Endothelial cell of umbilical vein (primary cell): ENCODE measurements around the gene PPP1R12A. TPM values are rescaled to one million over a fixed set of nuclear protein-coding genes. Genes with fewer than 3 reads are reported as not detected.

ENCODE experiments used
- BruUV-seq: library from RNA; stranded (reverse); fragments of 400-500 nt; replicated peaks from 2 replicates; lab custom pipeline; 2021; lab: Mats Ljungman, UMichigan
- CTCF ChIA-PET: fragments of 300-600, 350-600 bp; sonication (Branson Sonifier 250); formaldehyde crosslinking; loops from one replicate; lab custom pipeline; 2021; ENCODE audit warnings: antibody characterized with exemption, inconsistent platforms; lab: Charles Lee
- POLR2A ChIA-PET: fragments of 300-600, 350-600 bp; sonication (Branson Sonifier 250); formaldehyde crosslinking; loops from one replicate; lab custom pipeline; 2021; ENCODE audit warnings: antibody characterized with exemption, inconsistent platforms; lab: Charles Lee
- DNase-seq: peaks from one replicate; pipeline ENCODE4 v3.0.0-alpha.2; 2011; ENCODE audit warnings: low read depth, low spot score
- FAIRE-seq: peaks from 2 replicates; lab custom pipeline; 2011; peaks lifted over from hg19 to GRCh38; lab: Jason Lieb, UNC
- H2AFZ ChIP-seq: 2 replicates; pipeline ENCODE4 v1.6.0; 2012; ENCODE audit warnings: low read depth, low read length, control low read depth, inconsistent platforms
- H3K27ac ChIP-seq: 2 replicates; pipeline ENCODE4 v1.5.1; 2011; ENCODE audit warnings: low read depth, mild to moderate bottlenecking, control low read depth, low read length, moderate library complexity; ENCODE audit not compliant: insufficient read depth
- H3K27me3 ChIP-seq, 2 experiments: 2 replicates each; pipeline versions ENCODE4 v1.6.0 to v1.6.1; 2011; ENCODE audit warnings: low read length in 2 of 2, mixed read lengths in 1 of 2; ENCODE audit not compliant: control insufficient read depth in 2 of 2, insufficient read depth in 2 of 2
- H3K36me3 ChIP-seq, 2 experiments: 2 replicates in 1 of 2; 3 replicates in 1 of 2; pipeline ENCODE4 v1.5.1; 2011; ENCODE audit warnings: low read length in 2 of 2, mild to moderate bottlenecking in 1 of 2, moderate library complexity in 1 of 2; ENCODE audit not compliant: control insufficient read depth in 2 of 2, insufficient read depth in 2 of 2; ENCODE audit errors: extremely low read depth in 1 of 2
- H3K4me1 ChIP-seq: 3 replicates; pipeline ENCODE4 v1.5.1; 2011; ENCODE audit warnings: mild to moderate bottlenecking, low read length; ENCODE audit not compliant: control insufficient read depth, insufficient read depth; ENCODE audit errors: extremely low read depth
- H3K4me2 ChIP-seq: 2 replicates; pipeline ENCODE4 v1.6.1; 2011; ENCODE audit warnings: low read length, control low read depth, mixed read lengths; ENCODE audit not compliant: insufficient read depth
- H3K4me3 ChIP-seq, 3 experiments: fragments of 200-600 bp in 1 of 3; sonication (generic), shearing (Covaris generic) in 1 of 3; replicated peaks in 1 of 3; 2 replicates each; pipeline ENCODE4 v1.5.1; 2011 to 2016; ENCODE audit warnings: control low read depth in 3 of 3, low read length in 3 of 3, mild to moderate bottlenecking in 2 of 3, inconsistent platforms in 1 of 3, low read depth in 1 of 3, moderate library complexity in 1 of 3; ENCODE audit not compliant: insufficient read depth in 1 of 3
- H3K79me2 ChIP-seq: 2 replicates; pipeline ENCODE4 v1.6.0; 2012; ENCODE audit warnings: low read length, inconsistent platforms; ENCODE audit not compliant: control insufficient read depth, insufficient read depth
- H3K9ac ChIP-seq: replicated peaks from 2 replicates; pipeline ENCODE3; 2011; ENCODE audit warnings: low read length, control low read depth; ENCODE audit not compliant: insufficient read depth; ENCODE audit errors: extremely low read depth
- H3K9me1 ChIP-seq: replicated peaks from 3 replicates; pipeline ENCODE4 v1.6.0; 2011; ENCODE audit warnings: mild to moderate bottlenecking, low read length; ENCODE audit not compliant: control insufficient read depth, insufficient read depth; ENCODE audit errors: extremely low read depth
- H3K9me3 ChIP-seq: replicated peaks from 2 replicates; pipeline ENCODE4 v1.5.1; 2012; ENCODE audit warnings: low read length, inconsistent platforms; ENCODE audit not compliant: control insufficient read depth, insufficient read depth
- H4K20me1 ChIP-seq: replicated peaks from 2 replicates; pipeline ENCODE3; 2011; ENCODE audit warnings: mild to moderate bottlenecking, low read length; ENCODE audit not compliant: control insufficient read depth, insufficient read depth; ENCODE audit errors: extremely low read depth
- EZH2 ChIP-seq: IDR thresholded peaks from 2 replicates; pipeline ENCODE4 v1.6.1; 2012; ENCODE audit warnings: borderline replicate concordance, low read depth, mild to moderate bottlenecking, moderate library complexity, low read length, inconsistent platforms; ENCODE audit not compliant: severe bottlenecking
- FOS ChIP-seq: IDR thresholded peaks from 2 replicates; pipeline ENCODE4 v1.6.1; 2011; ENCODE audit warnings: mild to moderate bottlenecking, low read length, moderate library complexity, borderline replicate concordance; ENCODE audit not compliant: insufficient read depth
- GATA2 ChIP-seq: IDR thresholded peaks from 2 replicates; pipeline ENCODE4 v1.7.0; 2011; ENCODE audit warnings: low read depth, mild to moderate bottlenecking, moderate library complexity, mixed read lengths, low read length; ENCODE audit not compliant: insufficient read length, insufficient read depth
- JUN ChIP-seq: IDR thresholded peaks from 2 replicates; pipeline ENCODE4 v1.6.1; 2011; ENCODE audit warnings: borderline replicate concordance, low read depth; ENCODE audit not compliant: insufficient read length, insufficient read depth
- MYC ChIP-seq: IDR thresholded peaks from one replicate; pipeline ENCODE4 v1.6.1; 2011; ENCODE audit warnings: mild to moderate bottlenecking, low read depth, low read length
- POLR2A ChIP-seq: IDR thresholded peaks from 2 replicates; pipeline ENCODE4 v1.6.1; 2012; ENCODE audit warnings: low read depth, mild to moderate bottlenecking, control low read depth, low read length
- POLR2AphosphoS5 ChIP-seq: IDR thresholded peaks from 2 replicates; pipeline ENCODE4 v1.6.1; 2012; ENCODE audit warnings: low read depth, mild to moderate bottlenecking, control low read depth, low read length, moderate library complexity; ENCODE audit not compliant: insufficient read depth
- dilution Hi-C: fragments of 300-500 bp; cut with MboI; formaldehyde crosslinking; loops from one replicate; pipeline ENCODE4 v1.15.0; 2019; ENCODE audit warnings: low sequenced_read_pairs; ENCODE audit not compliant: extremely low pct_ligation_motif_present
- intact Hi-C: fragments of 100-400 bp; cut with micrococcal nuclease; formaldehyde crosslinking; loops from one replicate; pipeline ENCODE4 v1.10.0; 2022
- polyA plus RNA-seq, 4 experiments: library from polyadenylated mRNA; depleted of rRNA in 3 of 4; stranded (reverse) in 3 of 4; unstranded in 1 of 4; fragments of >200 nt; gene quantifications; 2 replicates each; pipeline versions ENCODE4 v1.2.1 to v1.2.3, GENCODE V29; 2011 to 2012; ENCODE audit warnings: missing spikeins in 1 of 4
- total RNA-seq: library from RNA; stranded (reverse); gene quantifications from 2 replicates; pipeline ENCODE4 v1.2.3, GENCODE V29; 2021
- TF ChIP-seq, protein P1 (sequence below): IDR thresholded peaks from 2 replicates; pipeline ENCODE4 v1.6.1; 2011; ENCODE audit not compliant: insufficient read depth, insufficient read length
- TF ChIP-seq, protein P2 (sequence below), 2 donors: IDR thresholded peaks; 1 replicate in 1 of 2; 2 replicates in 1 of 2; pipeline ENCODE4 v1.5.1; 2011; ENCODE audit warnings: low read length in 2 of 2, mild to moderate bottlenecking in 2 of 2, moderate library complexity in 2 of 2, control low read depth in 1 of 2, inconsistent platforms in 1 of 2, low read depth in 1 of 2; ENCODE audit not compliant: insufficient read depth in 1 of 2; ENCODE audit errors: extremely low read depth in 1 of 2

The PPP1R12A gene
- total and polyA plus RNA-seq, 2 donors (not counting 3 experiments of a cell fraction or from before 2014, with no cell fraction given), result 12.9 to 83.9 TPM

DNA sequence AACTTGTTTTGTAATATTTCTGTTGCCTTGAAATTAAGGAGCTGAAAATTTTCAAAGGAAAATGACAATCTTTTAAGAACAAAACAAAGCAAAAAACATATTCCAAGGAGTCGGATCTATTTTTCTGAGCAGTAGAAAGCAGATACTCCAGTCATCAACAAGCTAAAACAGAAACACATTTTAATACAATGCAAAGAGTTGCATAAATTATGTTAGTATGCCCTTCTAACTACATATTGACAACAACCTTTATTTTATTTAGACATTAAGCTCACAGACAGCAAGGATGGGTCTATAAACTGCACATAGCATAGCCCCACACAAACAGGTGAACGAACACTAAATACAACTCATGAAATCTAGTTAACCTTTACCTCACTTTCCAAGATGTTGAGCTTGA lies 106.0 kb downstream of the PPP1R12A start:
- H3K4me1 ChIP-seq, result no peaks in the 10 kb centered on the region
- peaks cover 16% of the 10 kb centered on the region for H3K79me2 ChIP-seq
- H3K27me3 ChIP-seq, result no peaks in the 10 kb centered on the region
- TF ChIP-seq GATA2, result no peak
- no peak for TF ChIP-seq MYC
- TF ChIP-seq, protein P1, sequence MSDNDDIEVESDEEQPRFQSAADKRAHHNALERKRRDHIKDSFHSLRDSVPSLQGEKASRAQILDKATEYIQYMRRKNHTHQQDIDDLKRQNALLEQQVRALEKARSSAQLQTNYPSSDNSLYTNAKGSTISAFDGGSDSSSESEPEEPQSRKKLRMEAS, result no peak
- TF ChIP-seq POLR2A, result no peak
- TF ChIP-seq JUN, result no peak
- TF ChIP-seq EZH2, result no peak
- TF ChIP-seq, protein P2, sequence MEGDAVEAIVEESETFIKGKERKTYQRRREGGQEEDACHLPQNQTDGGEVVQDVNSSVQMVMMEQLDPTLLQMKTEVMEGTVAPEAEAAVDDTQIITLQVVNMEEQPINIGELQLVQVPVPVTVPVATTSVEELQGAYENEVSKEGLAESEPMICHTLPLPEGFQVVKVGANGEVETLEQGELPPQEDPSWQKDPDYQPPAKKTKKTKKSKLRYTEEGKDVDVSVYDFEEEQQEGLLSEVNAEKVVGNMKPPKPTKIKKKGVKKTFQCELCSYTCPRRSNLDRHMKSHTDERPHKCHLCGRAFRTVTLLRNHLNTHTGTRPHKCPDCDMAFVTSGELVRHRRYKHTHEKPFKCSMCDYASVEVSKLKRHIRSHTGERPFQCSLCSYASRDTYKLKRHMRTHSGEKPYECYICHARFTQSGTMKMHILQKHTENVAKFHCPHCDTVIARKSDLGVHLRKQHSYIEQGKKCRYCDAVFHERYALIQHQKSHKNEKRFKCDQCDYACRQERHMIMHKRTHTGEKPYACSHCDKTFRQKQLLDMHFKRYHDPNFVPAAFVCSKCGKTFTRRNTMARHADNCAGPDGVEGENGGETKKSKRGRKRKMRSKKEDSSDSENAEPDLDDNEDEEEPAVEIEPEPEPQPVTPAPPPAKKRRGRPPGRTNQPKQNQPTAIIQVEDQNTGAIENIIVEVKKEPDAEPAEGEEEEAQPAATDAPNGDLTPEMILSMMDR (IDR thresholded peaks at IDR 0.05; ENCODE audit: extremely low read depth in 1 of 2, insufficient read depth in 1 of 2, low read depth in 1 of 2, low read length in 2 of 2), result no peak
- no peak for TF ChIP-seq FOS
- TF ChIP-seq POLR2AphosphoS5, result no peak
- no peaks in the 10 kb centered on the region for H3K36me3 ChIP-seq
- POLR2A ChIA-PET, result no interaction called here
- H3K9me3 ChIP-seq, result no peaks in the 10 kb centered on the region
- H3K4me2 ChIP-seq, result no peak overlapping the region
- peaks cover 3% of the 10 kb centered on the region for H4K20me1 ChIP-seq
- no peak overlapping the region for H3K9ac ChIP-seq
- CTCF ChIA-PET, result interaction anchor here (0.6 to 1.8 kb wide), 4 partner anchors 10 to 1082 kb away, joined by 3 to 5 read pairs (median 4); no protein-coding TSS in a partner anchor
- intact Hi-C loops, result no loop called here
- BruUV-seq, result no TSS peak
- no peak overlapping the region for H2AFZ ChIP-seq
- no peak overlapping the region for H3K27ac ChIP-seq
- FAIRE-seq, result no peak
- dilution Hi-C loops, result no loop called here
- H3K4me3 ChIP-seq, result no peak overlapping the region
- H3K9me1 ChIP-seq, result peaks cover 2% of the 10 kb centered on the region
- DNase-seq, result no peak
